Adrenal gland (tissue), 5 donors: ENCODE data around the gene RAB26.
"Not testable (repeated sequence)": the region's sequence is repeated elsewhere in the genome, so short reads cannot be mapped to it uniquely, and the experiment has no call there.

Experiments
- POLR2A ChIP-seq, 2 donors: fragments of 450-650 bp; IDR thresholded peaks; one replicate each; pipeline ENCODE4 v1.6.1; 2017; ENCODE audit warnings: antibody characterized with exemption in 2 of 2, mild to moderate bottlenecking in 2 of 2, moderate library complexity in 1 of 2
- TF ChIP-seq, protein P1 (sequence below), 6 experiments: fragments of 450-650 bp in 4 of 6; fragments of 200-600 bp in 2 of 6; sonication (generic) in 1 of 6; IDR thresholded peaks; 1 replicate in 5 of 6; 2 replicates in 1 of 6; pipeline versions ENCODE4 v1.5.1 to v1.8.0; 2016 to 2021; ENCODE audit warnings: antibody characterized with exemption in 6 of 6, mild to moderate bottlenecking in 2 of 6, moderate library complexity in 1 of 6
- donor health status: DM: no; HTN: no; CAD: no.

DNA sequence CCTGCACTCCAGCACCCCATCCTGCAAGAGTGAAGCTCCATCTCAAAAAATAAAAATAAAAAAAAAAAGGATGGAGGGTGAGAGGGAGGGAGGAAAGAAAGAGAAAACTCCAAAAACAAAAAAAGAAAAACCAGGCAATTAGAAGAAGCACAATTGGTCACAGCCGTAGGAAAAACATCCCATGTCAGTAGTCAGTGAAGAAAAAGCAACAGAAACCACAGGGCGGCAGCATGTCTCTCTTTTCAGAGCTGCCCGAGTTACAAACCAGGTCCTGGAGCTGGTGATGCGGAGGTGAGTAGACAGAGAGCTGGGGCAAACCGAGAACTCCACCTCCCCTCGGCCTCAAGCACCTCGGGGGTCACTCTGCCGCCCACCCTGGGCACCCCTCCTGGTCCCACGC lies 27.1 kb upstream of the RAB26 start:
- TF ChIP-seq, protein P1, sequence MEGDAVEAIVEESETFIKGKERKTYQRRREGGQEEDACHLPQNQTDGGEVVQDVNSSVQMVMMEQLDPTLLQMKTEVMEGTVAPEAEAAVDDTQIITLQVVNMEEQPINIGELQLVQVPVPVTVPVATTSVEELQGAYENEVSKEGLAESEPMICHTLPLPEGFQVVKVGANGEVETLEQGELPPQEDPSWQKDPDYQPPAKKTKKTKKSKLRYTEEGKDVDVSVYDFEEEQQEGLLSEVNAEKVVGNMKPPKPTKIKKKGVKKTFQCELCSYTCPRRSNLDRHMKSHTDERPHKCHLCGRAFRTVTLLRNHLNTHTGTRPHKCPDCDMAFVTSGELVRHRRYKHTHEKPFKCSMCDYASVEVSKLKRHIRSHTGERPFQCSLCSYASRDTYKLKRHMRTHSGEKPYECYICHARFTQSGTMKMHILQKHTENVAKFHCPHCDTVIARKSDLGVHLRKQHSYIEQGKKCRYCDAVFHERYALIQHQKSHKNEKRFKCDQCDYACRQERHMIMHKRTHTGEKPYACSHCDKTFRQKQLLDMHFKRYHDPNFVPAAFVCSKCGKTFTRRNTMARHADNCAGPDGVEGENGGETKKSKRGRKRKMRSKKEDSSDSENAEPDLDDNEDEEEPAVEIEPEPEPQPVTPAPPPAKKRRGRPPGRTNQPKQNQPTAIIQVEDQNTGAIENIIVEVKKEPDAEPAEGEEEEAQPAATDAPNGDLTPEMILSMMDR (IDR thresholded peaks at IDR 0.05) = peak in 2 of 6 experiments; percentile 22 to 27
- TF ChIP-seq POLR2A (IDR thresholded peaks at IDR 0.05) = not testable (repeated sequence)
